Panc1 (cell line): ENCODE measurements around the gene PIGC.

Source experiments
- POLR2AphosphoS5 ChIP-seq: IDR thresholded peaks from 2 replicates; pipeline ENCODE4 v1.6.1; 2012; ENCODE audit warnings: mild to moderate bottlenecking, low read depth, low read length, moderate library complexity
- SIN3A ChIP-seq: IDR thresholded peaks from 2 replicates; pipeline ENCODE4 v1.6.1; 2012; ENCODE audit warnings: low read depth, mild to moderate bottlenecking, low read length, moderate library complexity, borderline replicate concordance; ENCODE audit not compliant: insufficient read depth
- TF ChIP-seq, protein P1 (sequence below): fragments of 450-650 bp; IDR thresholded peaks from 2 replicates; pipeline ENCODE4 v1.5.1; 2017; ENCODE audit warnings: mild to moderate bottlenecking

DNA sequence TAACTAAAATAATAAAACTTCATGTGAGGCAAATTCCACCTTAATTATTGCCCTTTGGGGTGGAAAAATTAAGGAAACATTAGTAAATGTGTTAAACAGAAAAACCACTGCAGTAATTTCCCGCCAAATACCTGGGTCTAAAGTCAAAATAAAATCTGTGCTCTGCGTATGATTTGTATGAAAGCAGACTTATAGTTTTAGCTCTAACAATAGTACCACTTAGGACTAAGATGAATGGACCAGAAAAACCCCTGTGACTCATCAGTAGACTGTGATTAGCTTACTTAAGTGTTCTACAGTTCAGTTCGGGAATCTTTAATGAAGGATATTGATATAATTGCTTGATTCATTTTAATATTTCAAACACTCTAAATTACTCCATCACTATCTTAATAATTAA, 46.6 kb downstream of the PIGC start:
- TF ChIP-seq, protein P1, sequence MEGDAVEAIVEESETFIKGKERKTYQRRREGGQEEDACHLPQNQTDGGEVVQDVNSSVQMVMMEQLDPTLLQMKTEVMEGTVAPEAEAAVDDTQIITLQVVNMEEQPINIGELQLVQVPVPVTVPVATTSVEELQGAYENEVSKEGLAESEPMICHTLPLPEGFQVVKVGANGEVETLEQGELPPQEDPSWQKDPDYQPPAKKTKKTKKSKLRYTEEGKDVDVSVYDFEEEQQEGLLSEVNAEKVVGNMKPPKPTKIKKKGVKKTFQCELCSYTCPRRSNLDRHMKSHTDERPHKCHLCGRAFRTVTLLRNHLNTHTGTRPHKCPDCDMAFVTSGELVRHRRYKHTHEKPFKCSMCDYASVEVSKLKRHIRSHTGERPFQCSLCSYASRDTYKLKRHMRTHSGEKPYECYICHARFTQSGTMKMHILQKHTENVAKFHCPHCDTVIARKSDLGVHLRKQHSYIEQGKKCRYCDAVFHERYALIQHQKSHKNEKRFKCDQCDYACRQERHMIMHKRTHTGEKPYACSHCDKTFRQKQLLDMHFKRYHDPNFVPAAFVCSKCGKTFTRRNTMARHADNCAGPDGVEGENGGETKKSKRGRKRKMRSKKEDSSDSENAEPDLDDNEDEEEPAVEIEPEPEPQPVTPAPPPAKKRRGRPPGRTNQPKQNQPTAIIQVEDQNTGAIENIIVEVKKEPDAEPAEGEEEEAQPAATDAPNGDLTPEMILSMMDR = no peak
- TF ChIP-seq POLR2AphosphoS5 (no peak), SIN3A (no peak)
